GM21619 (cell line): ENCODE results near the gene MTCH1.

Experiments
- ATAC-seq: cut with Tn5 transposase; IDR thresholded peaks from one replicate; pipeline ENCODE4 v1.9.1; 2021; ENCODE audit not compliant: unreplicated experiment

MTCH1 gene

DNA sequence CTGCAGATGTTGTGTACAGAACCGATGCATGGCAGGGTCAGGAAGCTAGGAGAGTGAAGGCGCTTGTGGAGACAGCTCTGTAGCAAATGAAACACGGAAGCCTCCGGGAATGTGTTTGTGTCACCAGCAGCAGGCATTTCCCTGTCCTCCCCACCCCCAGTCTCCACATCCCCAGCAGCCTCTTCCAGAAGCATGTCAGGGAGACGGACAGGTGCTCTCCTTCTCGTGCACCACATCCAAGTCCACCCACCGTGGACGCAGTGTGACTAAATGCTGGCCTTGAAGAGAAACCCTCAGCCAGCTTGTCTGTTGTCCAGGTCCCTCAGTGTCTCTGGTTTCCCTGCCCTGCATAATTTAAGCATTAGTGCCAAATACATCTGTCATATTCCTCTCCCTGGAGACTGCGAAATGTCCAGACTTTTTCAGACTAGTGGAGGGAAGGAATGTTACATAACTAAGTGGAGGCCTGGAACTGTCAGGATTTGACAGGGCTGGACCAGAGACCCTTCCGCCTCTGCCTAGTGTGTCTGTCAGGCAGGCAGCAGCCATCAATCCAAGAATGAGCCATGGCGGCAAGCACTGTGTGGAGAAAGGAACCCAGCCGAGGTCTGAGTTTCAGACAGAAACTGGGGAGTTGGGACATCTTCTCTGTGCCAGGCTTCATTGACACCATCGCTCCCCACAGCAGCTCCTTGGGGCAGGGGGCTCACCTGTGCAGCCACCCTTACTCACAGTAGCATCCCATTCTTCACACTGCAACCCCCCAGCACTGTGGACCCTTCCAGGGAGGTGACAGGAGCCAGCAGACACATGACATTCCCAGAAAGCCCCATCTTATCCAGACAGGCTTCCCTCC, 58.1 kb downstream of the MTCH1 start:
- ATAC-seq: no peak

DNA sequence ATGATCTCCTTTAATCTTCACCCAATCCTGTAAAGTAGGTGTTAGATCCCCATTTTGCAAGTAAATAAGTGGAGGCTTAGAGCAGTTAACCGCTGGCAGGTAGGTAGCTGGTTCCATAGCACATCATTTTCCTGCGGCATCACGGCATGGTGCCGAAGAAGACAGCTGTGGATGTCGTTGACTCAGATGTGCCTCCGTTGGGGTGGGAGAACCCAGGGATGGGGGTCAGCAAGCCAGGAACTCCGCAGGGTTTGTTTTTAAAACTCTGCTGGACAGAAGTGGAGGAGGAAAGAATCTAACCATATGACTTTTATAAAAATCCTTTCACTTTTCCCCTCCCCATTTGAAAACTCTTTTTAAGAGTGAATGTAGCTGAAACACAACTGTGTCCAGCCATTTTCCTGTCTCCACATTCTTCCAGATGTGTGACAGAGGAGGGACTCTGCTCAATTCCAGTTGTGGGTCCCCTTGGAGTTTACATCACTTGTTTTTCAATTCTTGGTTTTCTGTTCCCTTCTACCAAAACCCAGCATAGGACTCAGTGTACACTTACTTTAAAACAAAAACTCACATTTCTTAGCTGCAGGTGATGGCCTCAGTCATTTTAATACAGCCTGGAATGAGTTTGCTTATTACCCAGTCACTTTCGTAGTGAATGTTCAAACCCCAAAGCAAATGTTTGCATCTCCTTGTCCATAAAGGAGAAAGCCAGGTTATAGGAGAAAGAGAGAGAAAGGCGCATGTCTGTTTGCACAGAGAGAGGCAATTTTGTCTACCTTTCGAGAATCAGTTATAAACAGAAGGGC, 59.1 kb downstream of the MTCH1 start:
- no peak for ATAC-seq

DNA sequence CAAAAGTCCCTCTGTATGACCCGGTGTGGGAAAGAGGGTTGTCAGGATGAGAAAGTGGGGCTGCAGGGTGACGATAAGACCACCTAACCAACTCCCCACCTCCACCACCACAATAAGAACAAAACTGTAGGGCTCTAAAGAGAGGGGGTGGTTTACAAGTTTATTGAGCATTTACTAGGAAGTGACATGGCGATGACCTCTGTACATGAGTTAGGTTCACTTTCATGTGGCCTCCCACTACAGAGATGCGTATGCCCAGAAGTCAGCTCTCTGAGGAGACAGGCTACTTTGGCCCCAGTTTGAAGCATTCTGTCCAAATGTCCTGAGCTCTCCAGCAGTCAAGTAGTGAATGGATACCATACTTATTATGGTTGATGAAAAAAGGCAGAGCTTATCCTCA, 60.2 kb downstream of the MTCH1 start:
- no peak for ATAC-seq

DNA sequence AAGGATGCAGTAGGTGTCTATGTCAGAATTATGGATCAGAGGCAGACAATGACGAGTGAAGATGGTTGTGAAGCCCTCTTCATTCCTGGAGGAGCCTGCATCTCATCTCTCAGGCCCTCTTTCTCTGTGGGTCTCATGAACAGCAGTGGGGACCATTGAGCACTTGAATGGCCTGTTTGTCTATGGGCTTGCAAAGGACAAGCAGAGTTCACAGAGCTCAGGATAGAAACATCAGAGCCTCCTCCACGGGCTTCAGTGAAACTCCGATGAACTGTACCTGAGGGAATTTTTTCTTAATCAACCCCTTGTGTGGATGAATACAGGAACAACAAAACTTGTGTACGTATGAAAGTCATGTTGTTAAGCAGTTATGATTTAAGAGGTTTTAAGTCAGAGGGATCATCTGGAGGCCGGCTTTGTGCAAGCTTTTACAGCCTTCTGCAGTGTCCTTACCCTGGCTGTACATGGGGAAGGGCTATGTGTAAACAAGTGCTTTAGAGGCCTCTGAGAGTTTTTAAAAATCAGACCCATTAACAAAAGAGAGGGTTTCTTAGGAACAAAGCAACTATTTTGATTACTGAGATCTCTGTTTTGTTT, 61.1 kb downstream of the MTCH1 start:
- ATAC-seq: no peak

DNA sequence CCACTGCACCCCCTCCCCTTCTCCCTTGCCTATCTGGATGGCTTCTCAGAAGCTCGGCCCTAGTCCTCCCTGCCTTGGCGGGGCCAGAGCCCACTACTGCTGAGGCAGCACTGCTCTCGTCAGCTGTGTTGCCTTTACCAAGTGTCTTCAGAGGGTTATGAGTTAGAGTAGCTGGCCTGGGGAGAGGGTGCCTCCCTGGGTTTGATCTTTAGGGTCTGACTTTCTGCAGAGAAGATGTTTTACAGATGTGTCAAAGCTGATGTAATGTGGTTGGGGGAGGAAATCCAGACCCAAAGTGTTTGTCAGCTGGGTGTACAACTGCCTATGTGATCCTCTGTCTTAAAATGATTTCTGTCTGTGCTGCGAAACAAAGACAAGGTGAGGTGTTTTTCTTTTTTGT, 61.9 kb downstream of the MTCH1 start:
- no peak for ATAC-seq

DNA sequence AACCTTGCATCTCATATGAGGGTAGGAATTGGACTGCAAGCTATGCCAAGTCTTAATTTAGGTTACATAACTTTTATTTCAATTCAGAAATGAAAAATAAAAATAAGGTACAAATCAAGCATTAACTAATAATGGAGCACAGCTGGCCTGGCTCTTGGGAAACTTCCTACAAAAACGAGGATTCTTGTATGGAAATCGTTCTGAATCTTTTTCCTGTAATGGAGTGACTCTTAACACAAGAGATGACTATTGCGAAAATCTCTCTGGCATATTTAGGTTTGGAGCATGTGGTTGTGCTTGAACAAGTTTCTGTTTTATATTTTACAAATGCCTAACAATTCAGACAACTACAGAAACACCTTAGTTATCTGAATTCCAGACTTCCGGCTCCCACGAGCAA, 65.5 kb downstream of the MTCH1 start:
- ATAC-seq: no peak

DNA sequence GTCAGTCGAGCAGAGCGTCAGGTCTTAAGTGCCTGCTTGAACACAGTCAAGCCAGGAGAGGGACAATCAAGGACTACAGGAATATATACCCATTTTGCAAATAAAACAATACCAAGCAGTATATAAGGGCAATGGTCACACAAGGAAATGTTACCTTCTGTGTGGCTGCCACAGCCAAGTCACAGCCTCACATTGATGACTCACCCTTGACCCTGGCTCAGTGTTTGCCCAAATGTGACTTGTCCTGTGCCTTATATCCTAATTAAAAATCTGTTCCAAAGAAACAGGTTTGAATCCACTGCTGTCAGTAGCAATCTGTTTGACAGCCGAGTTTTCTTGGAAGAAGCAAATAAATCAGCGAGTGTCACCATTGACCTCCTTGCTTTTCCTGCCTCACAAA, 65.9 kb downstream of the MTCH1 start:
- ATAC-seq: no peak
